OCI-LY3 (cell line): ENCODE data around the gene GRIN3A.

Experiments
- H2AFZ ChIP-seq: fragments of 200-600, 300-600 bp; shearing (Covaris generic); 2 replicates; pipeline ENCODE4 v1.6.0; 2014; ENCODE audit warnings: antibody characterized with exemption, low read depth, low read length
- H3K27ac ChIP-seq: fragments of 200-600, 300-600 bp; sonication (generic); 2 replicates; pipeline ENCODE4 v1.5.1; 2014; ENCODE audit warnings: mild to moderate bottlenecking, low read length, moderate library complexity, mixed read lengths
- H3K27me3 ChIP-seq: fragments of 200-600, 300-600 bp; sonication (generic); 2 replicates; pipeline ENCODE4 v1.6.1; 2014; ENCODE audit warnings: low read depth, low read length, mixed read lengths
- H3K36me3 ChIP-seq: fragments of 200-600, 300-600 bp; sonication (generic); replicated peaks from 2 replicates; pipeline ENCODE3; 2014; ENCODE audit warnings: low read depth, low read length, mixed read lengths
- H3K4me1 ChIP-seq: fragments of 300-600, 200-600 bp; sonication (generic); 2 replicates; pipeline ENCODE4 v1.6.1; 2014; ENCODE audit warnings: low read length, mixed read lengths
- H3K4me2 ChIP-seq: fragments of 200-600, 300-600 bp; sonication (generic); 2 replicates; pipeline ENCODE4 v1.6.1; 2014; ENCODE audit warnings: low read length, mixed read lengths
- H3K4me3 ChIP-seq: fragments of 300-600, 200-600 bp; sonication (generic); 2 replicates; pipeline ENCODE4 v1.5.1; 2014; ENCODE audit warnings: antibody characterized with exemption, mild to moderate bottlenecking, low read length, moderate library complexity
- H3K79me2 ChIP-seq: fragments of 300-600, 200-600 bp; shearing (Covaris generic); 2 replicates; pipeline ENCODE4 v1.6.1; 2014; ENCODE audit warnings: mild to moderate bottlenecking, low read length, mixed read lengths
- H3K9ac ChIP-seq: fragments of 300-600, 200-600 bp; shearing (Covaris generic); 2 replicates; pipeline ENCODE4 v1.6.0; 2014; ENCODE audit warnings: mild to moderate bottlenecking, low read length, moderate library complexity
- H3K9me3 ChIP-seq: fragments of 200-600, 300-600 bp; shearing (Covaris generic); 2 replicates; pipeline ENCODE4 v1.6.1; 2014; ENCODE audit warnings: low read length, mixed read lengths; ENCODE audit not compliant: insufficient read depth
- H4K20me1 ChIP-seq: fragments of 200-600, 300-600 bp; sonication (generic); 2 replicates; pipeline ENCODE4 v1.6.1; 2016; ENCODE audit warnings: low read length, mixed read lengths; ENCODE audit not compliant: insufficient read depth
- EZH2phosphoT487 ChIP-seq: fragments of 200-600 bp; shearing (Covaris generic); IDR thresholded peaks from 2 replicates; pipeline ENCODE4 v1.6.1; 2018; ENCODE audit warnings: antibody characterized with exemption, mixed run types, low read depth
- TF ChIP-seq, protein P1 (sequence below): fragments of 200-600, 300-600 bp; sonication (generic); IDR thresholded peaks from 2 replicates; pipeline ENCODE4 v1.5.1; 2014; ENCODE audit warnings: antibody characterized with exemption, low read length, low read depth

The GRIN3A gene

DNA sequence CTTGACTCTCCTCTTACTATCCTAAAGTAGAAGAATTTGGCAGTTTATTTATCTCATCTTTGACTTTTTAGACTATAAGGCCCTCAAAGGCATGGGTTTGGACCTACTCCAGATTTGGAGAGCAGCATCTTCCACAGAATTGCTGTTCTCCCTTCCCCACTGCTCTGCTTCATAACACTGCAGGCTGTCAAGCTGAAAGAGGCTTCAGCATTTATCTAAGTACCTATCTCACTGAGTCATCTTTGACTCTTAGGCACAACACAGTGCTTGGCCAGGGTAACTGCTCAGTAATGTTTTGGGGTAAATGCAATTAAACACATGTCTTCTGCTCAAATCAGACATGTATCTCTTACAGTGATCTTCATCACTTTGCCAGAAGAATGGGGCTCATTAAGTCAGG is 60.6 kb downstream of the GRIN3A start:
- Histone ChIP-seq H4K20me1 (no peaks in the 10 kb centered on the region), H3K9ac (no peak overlapping the region), H3K4me1 (peaks cover 13% of the 10 kb centered on the region; the same call in 1 of the 2 replicates)

DNA sequence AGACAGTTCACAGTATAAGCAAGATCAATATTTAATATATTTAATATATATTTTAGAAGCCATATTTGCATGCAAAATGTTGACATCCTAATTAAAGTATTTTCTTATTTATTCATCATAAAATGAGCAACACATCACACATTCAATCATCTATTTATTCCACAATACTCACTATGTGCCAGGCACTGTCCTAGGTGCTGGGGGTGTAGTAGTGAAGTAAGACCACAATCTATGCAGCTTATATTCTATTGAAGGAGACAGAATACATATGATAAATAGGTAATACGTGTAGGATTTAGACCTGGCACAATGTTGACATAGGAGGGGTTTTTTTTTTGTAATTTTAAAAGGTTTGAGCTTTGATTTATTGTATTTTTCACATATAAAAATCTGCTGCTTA is 63.1 kb downstream of the GRIN3A start:
- no peaks in the 10 kb centered on the region for H4K20me1 ChIP-seq
- H3K4me2 ChIP-seq, result no peak overlapping the region
- no peak overlapping the region for H3K4me3 ChIP-seq
- H3K27ac ChIP-seq, result no peak overlapping the region
- peaks cover 13% of the 10 kb centered on the region; the same call in 1 of the 2 replicates for H3K4me1 ChIP-seq
- H3K27me3 ChIP-seq, result no peaks in the 10 kb centered on the region
- H3K9ac ChIP-seq, result no peak overlapping the region
- H3K9me3 ChIP-seq, result no peaks in the 10 kb centered on the region
- no peaks in the 10 kb centered on the region for H3K36me3 ChIP-seq
- H3K79me2 ChIP-seq, result no peaks in the 10 kb centered on the region
- TF ChIP-seq, protein P1, sequence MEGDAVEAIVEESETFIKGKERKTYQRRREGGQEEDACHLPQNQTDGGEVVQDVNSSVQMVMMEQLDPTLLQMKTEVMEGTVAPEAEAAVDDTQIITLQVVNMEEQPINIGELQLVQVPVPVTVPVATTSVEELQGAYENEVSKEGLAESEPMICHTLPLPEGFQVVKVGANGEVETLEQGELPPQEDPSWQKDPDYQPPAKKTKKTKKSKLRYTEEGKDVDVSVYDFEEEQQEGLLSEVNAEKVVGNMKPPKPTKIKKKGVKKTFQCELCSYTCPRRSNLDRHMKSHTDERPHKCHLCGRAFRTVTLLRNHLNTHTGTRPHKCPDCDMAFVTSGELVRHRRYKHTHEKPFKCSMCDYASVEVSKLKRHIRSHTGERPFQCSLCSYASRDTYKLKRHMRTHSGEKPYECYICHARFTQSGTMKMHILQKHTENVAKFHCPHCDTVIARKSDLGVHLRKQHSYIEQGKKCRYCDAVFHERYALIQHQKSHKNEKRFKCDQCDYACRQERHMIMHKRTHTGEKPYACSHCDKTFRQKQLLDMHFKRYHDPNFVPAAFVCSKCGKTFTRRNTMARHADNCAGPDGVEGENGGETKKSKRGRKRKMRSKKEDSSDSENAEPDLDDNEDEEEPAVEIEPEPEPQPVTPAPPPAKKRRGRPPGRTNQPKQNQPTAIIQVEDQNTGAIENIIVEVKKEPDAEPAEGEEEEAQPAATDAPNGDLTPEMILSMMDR, result no peak
- TF ChIP-seq EZH2phosphoT487, result no peak
- H2AFZ ChIP-seq, result no peak overlapping the region

More for the DNA sequence above, 60.6 kb downstream of the GRIN3A start:
- Histone ChIP-seq H3K27ac (no peak overlapping the region), H3K9me3 (no peaks in the 10 kb centered on the region), H3K79me2 (no peaks in the 10 kb centered on the region), H2AFZ (no peak overlapping the region), H3K4me3 (no peak overlapping the region), H3K36me3 (no peaks in the 10 kb centered on the region), H3K4me2 (no peak overlapping the region), H3K27me3 (no peaks in the 10 kb centered on the region)
- TF ChIP-seq EZH2phosphoT487, result no peak
- TF ChIP-seq, protein P1, result no peak

DNA sequence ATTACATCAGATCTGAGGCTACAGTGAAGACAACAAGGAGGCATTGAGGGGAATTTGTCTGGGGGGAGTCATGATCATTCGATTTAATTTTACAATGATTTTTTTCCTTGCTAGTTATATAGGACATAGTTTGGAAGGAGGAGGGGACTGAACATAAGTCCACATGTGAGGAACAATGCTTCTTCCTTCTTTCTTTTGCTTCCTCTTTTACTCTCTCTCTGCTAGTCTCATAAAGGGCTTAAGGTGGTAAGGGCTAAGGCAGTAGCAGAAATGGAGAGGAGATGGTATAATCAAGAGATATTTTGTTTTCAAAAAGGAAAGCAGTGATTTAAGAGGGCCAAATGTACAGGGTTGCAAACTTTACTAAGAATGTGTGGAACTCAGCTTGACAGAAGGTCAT is 64.3 kb downstream of the GRIN3A start:
- Histone ChIP-seq H3K36me3 (no peaks in the 10 kb centered on the region), H3K79me2 (no peaks in the 10 kb centered on the region), H3K27me3 (no peaks in the 10 kb centered on the region), H2AFZ (no peak overlapping the region), H3K4me2 (no peak overlapping the region), H3K9ac (no peak overlapping the region), H3K4me3 (no peak overlapping the region), H3K27ac (no peak overlapping the region), H4K20me1 (no peaks in the 10 kb centered on the region), H3K4me1 (peaks cover 13% of the 10 kb centered on the region; the same call in 1 of the 2 replicates), H3K9me3 (no peaks in the 10 kb centered on the region)
- TF ChIP-seq, protein P1, result no peak
- no peak for TF ChIP-seq EZH2phosphoT487

DNA sequence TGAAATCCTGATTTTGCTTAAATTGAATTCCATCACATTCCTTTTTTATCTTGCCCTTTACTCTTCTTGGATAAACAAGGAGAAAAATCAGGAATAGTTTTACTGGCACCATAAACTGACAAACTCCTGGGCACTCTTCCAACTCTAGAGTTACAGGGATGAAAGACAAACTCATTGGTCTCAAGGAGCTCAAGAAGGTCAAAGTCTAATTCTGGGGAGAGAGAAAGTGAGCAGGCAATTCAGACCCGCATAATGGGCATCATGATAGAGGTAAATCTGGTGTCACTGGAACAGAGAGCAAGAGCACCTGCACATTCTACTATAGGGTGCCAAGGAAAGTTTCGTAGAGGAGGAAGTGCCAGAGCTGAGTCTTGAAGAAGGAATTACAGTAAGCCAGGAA is 64.8 kb downstream of the GRIN3A start:
- Histone ChIP-seq H3K79me2 (no peaks in the 10 kb centered on the region), H3K9ac (no peak overlapping the region), H3K4me1 (peaks cover 13% of the 10 kb centered on the region; the same call in 1 of the 2 replicates), H4K20me1 (no peaks in the 10 kb centered on the region), H3K4me2 (no peak overlapping the region), H2AFZ (no peak overlapping the region), H3K4me3 (no peak overlapping the region), H3K9me3 (no peaks in the 10 kb centered on the region), H3K27me3 (no peaks in the 10 kb centered on the region), H3K27ac (no peak overlapping the region), H3K36me3 (no peaks in the 10 kb centered on the region)
- no peak for TF ChIP-seq EZH2phosphoT487
- TF ChIP-seq, protein P1, result no peak
